Adrenal gland (tissue), 5 donors: ENCODE measurements around the gene TPRN.

Experiments
- CTCF ChIP-seq, 6 experiments: fragments of 450-650 bp in 4 of 6; fragments of 200-600 bp in 2 of 6; sonication (generic) in 1 of 6; IDR thresholded peaks; 1 replicate in 5 of 6; 2 replicates in 1 of 6; pipeline versions ENCODE4 v1.5.1 to v1.8.0; 2016 to 2021; ENCODE audit warnings: antibody characterized with exemption in 6 of 6, mild to moderate bottlenecking in 2 of 6, moderate library complexity in 1 of 6
- POLR2A ChIP-seq, 2 donors: fragments of 450-650 bp; IDR thresholded peaks; one replicate each; pipeline ENCODE4 v1.6.1; 2017; ENCODE audit warnings: antibody characterized with exemption in 2 of 2, mild to moderate bottlenecking in 2 of 2, moderate library complexity in 1 of 2
- donor health status: DM: no; HTN: no; CAD: no.

GRCh38 chr9:137192859-137193258 lies 7.7 kb downstream of the TPRN start:
- TF ChIP-seq POLR2A (IDR thresholded peaks at IDR 0.05) (no peak), CTCF (IDR thresholded peaks at IDR 0.05) (no peak)
